SK-N-SH (cell line): ENCODE results near the gene SKIC2. TPM values are rescaled to one million over a fixed set of nuclear protein-coding genes. Genes with fewer than 3 reads are reported as not detected.

Experiments
- CTCF ChIA-PET: fragments of 300-600, 350-600 bp; formaldehyde crosslinking; extraction: SDS; loops from one replicate; lab custom pipeline; 2021; lab: Yijun Ruan, JAX
- POLR2A ChIA-PET: fragments of 350-600 bp; sonication (Branson Sonifier 250); formaldehyde crosslinking; extraction: SDS; loops from one replicate; lab custom pipeline; 2020; ENCODE audit warnings: antibody characterized with exemption, inconsistent platforms; lab: Yijun Ruan, JAX
- DNase-seq: peaks from one replicate; pipeline ENCODE4 v3.0.0; 2012
- H2AFZ ChIP-seq: fragments of 200-600 bp; sonication (generic); 2 replicates; pipeline ENCODE4 v1.8.1; 2016; ENCODE audit warnings: antibody characterized with exemption, mild to moderate bottlenecking, low read depth
- H3F3A ChIP-seq: fragments of 200-600 bp; sonication (generic); replicated peaks from 2 replicates; pipeline ENCODE3; 2016; ENCODE audit warnings: antibody characterized with exemption, mild to moderate bottlenecking; ENCODE audit not compliant: insufficient read depth
- H3K27ac ChIP-seq, 2 experiments: fragments of 200-500 bp in 1 of 2; fragments of 200-600 bp in 1 of 2; sonication (Bioruptor generic) in 1 of 2; sonication (generic), shearing (Covaris generic) in 1 of 2; 2 replicates each; pipeline versions ENCODE4 v1.5.1 to v1.6.1; 2014 to 2016; ENCODE audit warnings: low read depth in 2 of 2, inconsistent platforms in 1 of 2, low read length in 1 of 2, mild to moderate bottlenecking in 1 of 2, mixed read lengths in 1 of 2
- H3K27me3 ChIP-seq: fragments of 200-600 bp; sonication (generic), shearing (Covaris generic); 2 replicates; pipeline ENCODE4 v1.6.1; 2016; ENCODE audit warnings: mixed run types; ENCODE audit not compliant: insufficient read depth
- H3K36me3 ChIP-seq, 2 experiments: fragments of 200-500 bp in 1 of 2; fragments of 200-600 bp in 1 of 2; sonication (Bioruptor generic) in 1 of 2; sonication (generic) in 1 of 2; replicated peaks in 1 of 2; 2 replicates each; pipeline versions ENCODE3 to v1.5.1; 2014 to 2016; ENCODE audit warnings: low read length in 1 of 2, mild to moderate bottlenecking in 1 of 2; ENCODE audit not compliant: insufficient read depth in 2 of 2, control insufficient read depth in 1 of 2
- H3K4me1 ChIP-seq, 2 experiments: fragments of 200-500 bp in 1 of 2; fragments of 200-600 bp in 1 of 2; sonication (Bioruptor generic) in 1 of 2; sonication (generic), shearing (Covaris generic) in 1 of 2; 2 replicates each; pipeline versions ENCODE4 v1.5.1 to v1.6.1; 2014 to 2016; ENCODE audit warnings: low read depth in 1 of 2, low read length in 1 of 2, mixed run types in 1 of 2; ENCODE audit not compliant: insufficient read depth in 2 of 2, control insufficient read depth in 1 of 2
- H3K4me2 ChIP-seq: fragments of 200-600 bp; sonication (generic), shearing (Covaris generic); 2 replicates; pipeline ENCODE4 v1.6.1; 2017; ENCODE audit warnings: mixed run types
- H3K4me3 ChIP-seq, 2 experiments: fragments of 200-500 bp in 1 of 2; fragments of 200-600 bp in 1 of 2; sonication (Bioruptor generic) in 1 of 2; sonication (generic), shearing (Covaris generic) in 1 of 2; 2 replicates each; pipeline versions ENCODE4 v1.5.1 to v1.8.1; 2014 to 2016; ENCODE audit warnings: low read depth in 2 of 2, inconsistent platforms in 1 of 2, low read length in 1 of 2, mild to moderate bottlenecking in 1 of 2, mixed read lengths in 1 of 2, moderate library complexity in 1 of 2
- H3K79me2 ChIP-seq: fragments of 200-600 bp; sonication (generic); 2 replicates; pipeline ENCODE4 v1.8.1; 2017; ENCODE audit warnings: mild to moderate bottlenecking; ENCODE audit not compliant: insufficient read depth
- H3K9ac ChIP-seq: fragments of 200-600 bp; sonication (generic); 2 replicates; pipeline ENCODE4 v1.6.1; 2017; ENCODE audit warnings: mixed run types
- H3K9me2 ChIP-seq: fragments of 200-600 bp; sonication (generic); 2 replicates; pipeline ENCODE4 v1.6.1; 2017; ENCODE audit warnings: mixed run types
- H3K9me3 ChIP-seq: fragments of 200-600 bp; sonication (generic); 2 replicates; pipeline ENCODE4 v1.6.1; 2017; ENCODE audit warnings: mixed run types, mild to moderate bottlenecking, moderate library complexity
- H4K20me1 ChIP-seq: fragments of 200-600 bp; sonication (generic); 2 replicates; pipeline ENCODE4 v1.6.1; 2017; ENCODE audit warnings: mild to moderate bottlenecking, mixed run types; ENCODE audit not compliant: insufficient read depth
- EZH2phosphoT487 ChIP-seq: fragments of 200-600 bp; sonication (generic); IDR thresholded peaks from 2 replicates; pipeline ENCODE4 v1.6.1; 2017; ENCODE audit warnings: low read depth, mixed run types, mild to moderate bottlenecking, antibody characterized with exemption, moderate library complexity, borderline replicate concordance
- GABPA ChIP-seq: IDR thresholded peaks from 2 replicates; pipeline ENCODE4 v1.4.0; 2012; ENCODE audit warnings: low read depth, mild to moderate bottlenecking
- JUND ChIP-seq: IDR thresholded peaks from 2 replicates; pipeline ENCODE4 v1.4.0; 2012
- MAX ChIP-seq: IDR thresholded peaks from 2 replicates; pipeline ENCODE4 v1.4.0; 2012; ENCODE audit warnings: low read depth
- MEF2A ChIP-seq: IDR thresholded peaks from 2 replicates; pipeline ENCODE4 v1.4.0; 2012; ENCODE audit warnings: low read depth, borderline replicate concordance
- PBX3 ChIP-seq: IDR thresholded peaks from 2 replicates; pipeline ENCODE4; 2012
- POLR2AphosphoS5 ChIP-seq: IDR thresholded peaks from 2 replicates; pipeline ENCODE4 v1.6.1; 2012; ENCODE audit warnings: low read depth, low read length
- RAD21 ChIP-seq: IDR thresholded peaks from 2 replicates; pipeline ENCODE4 v1.6.1; 2012; ENCODE audit warnings: mild to moderate bottlenecking, low read length
- REST ChIP-seq: IDR thresholded peaks from 2 replicates; pipeline ENCODE4 v1.6.1; 2012; ENCODE audit warnings: mild to moderate bottlenecking, low read depth, low read length, moderate library complexity
- RFX5 ChIP-seq: IDR thresholded peaks from 2 replicates; pipeline ENCODE4 v1.6.1; 2012; ENCODE audit warnings: mild to moderate bottlenecking, improper control_type of control experiment, low read length
- RXRA ChIP-seq: IDR thresholded peaks from 2 replicates; pipeline ENCODE4 v1.4.0; 2012; ENCODE audit warnings: low read depth, mild to moderate bottlenecking, borderline replicate concordance
- SIN3A ChIP-seq: IDR thresholded peaks from 2 replicates; pipeline ENCODE4 v1.6.1; 2012; ENCODE audit warnings: low read depth, mild to moderate bottlenecking, low read length, moderate library complexity, borderline replicate concordance
- SMC3 ChIP-seq: IDR thresholded peaks from 2 replicates; pipeline ENCODE4 v1.6.1; 2012; ENCODE audit warnings: low read depth, low read length, improper control_type of control experiment
- TAF1 ChIP-seq: IDR thresholded peaks from 2 replicates; pipeline ENCODE4 v1.6.1; 2012; ENCODE audit warnings: low read depth, mild to moderate bottlenecking, low read length, moderate library complexity, borderline replicate concordance
- TCF12 ChIP-seq: IDR thresholded peaks from 2 replicates; pipeline ENCODE4 v1.4.0; 2012
- USF2 ChIP-seq: fragments of 150-350 bp; IDR thresholded peaks from 2 replicates; pipeline ENCODE4 v1.6.1; 2017; ENCODE audit warnings: antibody characterized with exemption, low read length, low read depth, borderline replicate concordance
- ZBTB33 ChIP-seq: IDR thresholded peaks from 2 replicates; pipeline ENCODE4 v1.4.0; 2012; ENCODE audit warnings: low read depth, borderline replicate concordance
- WGBS: methylation state at CpG from one replicate; pipeline ENCODE4 v1.1.6; 2017; ENCODE audit warnings: low lambda C conversion rate; 5-methylcytosine and 5-hydroxymethylcytosine counted together
- polyA plus RNA-seq, 3 experiments: library from polyadenylated mRNA; depleted of rRNA; stranded (reverse); fragments of >200 nt; gene quantifications; 2 replicates each; pipeline ENCODE4 v1.2.3, GENCODE V29; 2012

SKIC2 gene
- polyA plus RNA-seq, 1 of the 3 experiments (the other 2 are of a cell fraction), result 89.4 TPM

GRCh38 chr6:31915756-31916155 lies 43.2 kb upstream of the SKIC2 start:
- Histone ChIP-seq H3K9me3 (no peaks in the 10 kb centered on the region), H3K4me3 (no peak overlapping the region), H3K4me1 (no peaks in the 10 kb centered on the region), H3F3A (peaks cover 9% of the 10 kb centered on the region), H4K20me1 (no peaks in the 10 kb centered on the region), H3K27ac (no peak overlapping the region), H3K4me2 (no peak overlapping the region), H3K27me3 (no peaks in the 10 kb centered on the region), H3K9me2 (no peaks in the 10 kb centered on the region), H2AFZ (no peak overlapping the region), H3K9ac (no peak overlapping the region), H3K79me2 (no peaks in the 10 kb centered on the region), H3K36me3 (no peaks in the 10 kb centered on the region)
- ChIA-PET CTCF (interaction anchor here (1.6 kb wide), 1 partner anchor 14 kb away, joined by 3 read pairs; the partner anchor contains the start of gene ZBTB12), POLR2A (no interaction called here)
- no peak for DNase-seq
- TF ChIP-seq RAD21 (no peak), EZH2phosphoT487 (no peak), MAX (no peak), POLR2AphosphoS5 (no peak), MEF2A (no peak), SMC3 (no peak), RFX5 (no peak), TAF1 (no peak), REST (no peak), USF2 (no peak), SIN3A (no peak), JUND (no peak), PBX3 (no peak), RXRA (no peak), TCF12 (no peak), ZBTB33 (no peak), GABPA (no peak)
- WGBS, result 75% methylated on average over 6 of the region's 6 CpGs
